D341Med (cell line): Measurements from ENCODE around the gene PLEKHA4.
A peak's percentile ranks its signal among the peaks of the same experiment; 100 is the strongest.

Source experiments
- DNase-seq: peaks from one replicate; pipeline ENCODE4 v3.0.0; 2012; ENCODE audit warnings: low spot score

PLEKHA4 gene

DNA sequence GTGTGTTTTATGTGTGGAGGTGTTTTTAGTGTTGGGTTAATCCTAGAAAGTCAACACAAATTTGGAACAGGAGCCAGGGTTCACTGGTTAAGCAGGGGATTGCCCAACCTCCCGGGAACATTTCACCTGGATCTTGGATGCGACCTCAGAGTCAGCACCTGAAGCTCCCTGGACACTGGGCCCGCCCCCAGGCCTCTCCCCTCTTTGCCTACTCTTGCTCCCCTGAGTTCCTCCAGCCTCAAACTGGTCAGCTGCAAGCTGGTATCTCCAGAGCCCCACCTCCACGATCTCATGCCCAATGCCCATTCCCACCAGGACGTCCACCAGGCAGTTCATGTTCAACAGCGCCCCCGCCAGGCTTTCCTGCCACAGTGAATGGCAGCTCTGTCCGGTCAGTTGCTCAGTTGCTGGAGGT lies 41.8 kb downstream of the PLEKHA4 start:
- no peak for DNase-seq

DNA sequence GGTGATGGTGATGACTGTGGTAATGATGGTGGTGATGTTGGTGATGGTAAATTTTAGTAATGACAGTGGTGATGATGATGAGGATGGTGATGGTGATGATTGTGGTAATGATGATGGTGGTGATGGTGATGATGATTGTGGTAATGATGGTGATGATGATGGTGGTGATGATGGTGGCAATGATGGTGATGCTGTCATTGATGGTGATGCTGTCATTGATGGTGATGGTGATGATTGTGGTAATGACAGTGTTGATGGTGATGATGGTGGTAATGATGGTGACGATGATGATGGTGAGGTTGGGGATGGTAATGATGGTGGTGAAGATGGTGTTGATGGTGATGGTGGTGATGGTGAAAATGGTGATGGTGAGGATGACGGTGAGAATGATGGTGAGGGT lies 45.9 kb downstream of the PLEKHA4 start:
- no peak for DNase-seq

DNA sequence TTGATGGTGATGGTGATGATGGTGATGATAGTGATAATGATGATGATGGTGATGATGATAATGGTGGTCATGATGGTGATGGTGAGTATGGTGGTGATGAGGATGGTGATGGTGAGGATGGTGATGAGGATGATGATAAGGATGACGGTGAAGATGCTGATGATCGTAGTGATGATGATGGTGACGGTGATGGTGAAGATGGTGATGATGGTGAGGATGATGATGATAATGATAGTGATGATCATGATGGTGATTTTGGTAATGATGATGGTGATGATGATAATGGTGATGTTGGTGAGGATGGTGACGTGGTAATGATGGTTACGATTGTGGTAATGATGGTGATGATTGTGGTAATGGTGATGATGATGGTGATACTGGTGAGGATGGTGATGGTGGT lies 46.8 kb downstream of the PLEKHA4 start:
- no peak for DNase-seq

DNA sequence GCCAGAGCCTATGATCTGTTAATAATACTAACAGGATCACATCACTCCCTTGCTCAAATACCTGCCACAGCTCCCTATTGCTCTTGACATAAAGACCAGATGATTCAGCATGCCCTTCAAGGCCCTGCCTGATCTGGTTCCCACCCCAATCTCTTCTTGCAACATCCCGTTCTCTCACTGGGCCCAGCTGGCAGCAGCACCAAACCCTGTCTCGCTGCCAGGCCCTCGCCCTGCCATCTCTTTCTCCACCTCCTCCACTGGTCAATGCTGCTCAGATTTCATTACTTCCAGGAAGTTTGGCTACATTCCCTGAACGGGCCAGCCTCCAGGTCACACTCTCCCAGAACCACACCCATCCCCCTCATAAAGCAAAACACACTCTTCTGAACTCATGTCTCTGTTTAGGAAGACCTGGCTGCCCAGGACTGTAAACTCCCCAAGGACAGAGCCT lies 49.0 kb downstream of the PLEKHA4 start:
- no peak for DNase-seq

DNA sequence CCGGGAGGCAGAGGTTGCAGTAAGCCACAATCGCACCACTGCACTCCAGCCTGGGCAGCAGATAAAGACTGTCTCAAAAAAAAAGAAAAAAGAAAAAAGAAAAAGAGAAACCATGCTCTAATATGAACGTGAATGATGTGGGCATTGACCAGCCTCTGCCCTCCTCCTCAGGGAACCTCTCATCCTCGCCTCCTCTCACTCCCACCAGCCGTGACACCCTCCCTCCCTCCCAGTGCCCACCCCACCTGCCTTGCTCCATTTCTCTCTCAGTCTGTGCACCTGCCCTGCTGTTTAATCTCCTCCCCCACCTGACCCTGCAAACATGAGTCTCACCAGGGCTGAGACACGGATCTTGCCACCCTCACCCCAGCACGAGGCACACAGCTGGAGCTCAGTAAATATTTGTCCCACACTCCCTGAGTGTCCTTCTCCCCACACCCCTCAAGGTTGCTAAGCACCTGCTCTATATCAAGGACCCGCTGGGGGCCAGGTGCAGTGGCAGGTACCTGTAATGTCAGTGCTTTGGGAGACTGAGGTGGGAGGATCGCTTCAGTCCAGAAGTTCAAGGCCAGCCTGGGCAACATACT lies 50.1 kb downstream of the PLEKHA4 start:
- no peak for DNase-seq

DNA sequence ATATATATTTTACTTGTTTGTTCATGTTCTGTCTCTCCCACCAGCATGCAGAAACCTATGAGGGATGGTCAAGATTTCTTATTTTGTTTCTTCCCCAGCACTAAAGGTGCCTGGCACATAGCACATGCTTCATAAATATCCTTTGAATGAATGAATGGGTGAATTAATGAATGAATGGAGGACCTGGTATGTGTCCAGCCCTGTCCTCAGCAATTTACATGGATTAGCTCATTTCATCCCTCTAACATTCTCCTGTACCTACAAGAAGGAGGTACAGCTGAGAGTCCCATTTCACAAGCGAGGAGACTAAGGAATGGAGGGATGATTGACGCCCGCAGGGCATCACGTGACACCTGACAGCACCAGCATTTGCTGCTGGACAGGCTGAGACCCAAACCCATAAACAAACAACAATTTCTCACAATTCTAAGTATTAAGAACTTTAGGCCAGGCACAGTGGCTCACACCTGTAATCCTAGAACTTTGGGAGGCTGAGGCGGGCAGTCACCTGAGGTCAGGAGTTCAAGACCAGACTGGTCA lies 50.8 kb downstream of the PLEKHA4 start:
- DNase-seq: no peak

DNA sequence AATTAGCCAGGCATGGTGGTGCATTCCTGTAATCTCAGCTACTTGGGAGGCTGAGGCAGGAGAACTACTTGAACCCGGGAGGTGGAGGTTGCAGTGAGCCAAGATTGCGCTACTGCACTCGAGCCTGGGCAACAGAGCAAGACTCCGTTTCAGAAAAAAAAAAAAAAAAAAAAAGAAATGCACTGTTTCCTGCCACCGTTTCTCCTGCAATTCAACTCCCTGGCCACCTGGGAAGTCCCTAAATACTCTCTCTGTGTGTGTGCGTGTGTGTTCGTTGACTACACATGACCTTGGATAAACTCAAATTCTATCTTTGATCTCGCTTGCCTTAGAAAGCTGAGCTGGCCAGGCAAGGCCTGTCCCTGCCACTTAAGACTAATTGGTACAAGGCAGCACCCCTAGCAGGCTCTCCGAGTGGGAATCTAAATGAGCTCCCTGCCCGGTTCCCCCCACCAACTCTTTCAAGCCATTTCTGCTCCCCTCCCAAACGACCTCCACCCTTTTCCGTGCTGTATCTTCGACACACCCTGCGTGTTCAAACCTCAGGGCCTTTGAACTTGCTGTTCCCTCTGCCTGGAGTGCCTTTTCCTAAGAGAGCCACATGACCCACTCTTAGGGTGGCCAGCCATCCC lies 52.4 kb downstream of the PLEKHA4 start:
- DNase-seq: no peak

DNA sequence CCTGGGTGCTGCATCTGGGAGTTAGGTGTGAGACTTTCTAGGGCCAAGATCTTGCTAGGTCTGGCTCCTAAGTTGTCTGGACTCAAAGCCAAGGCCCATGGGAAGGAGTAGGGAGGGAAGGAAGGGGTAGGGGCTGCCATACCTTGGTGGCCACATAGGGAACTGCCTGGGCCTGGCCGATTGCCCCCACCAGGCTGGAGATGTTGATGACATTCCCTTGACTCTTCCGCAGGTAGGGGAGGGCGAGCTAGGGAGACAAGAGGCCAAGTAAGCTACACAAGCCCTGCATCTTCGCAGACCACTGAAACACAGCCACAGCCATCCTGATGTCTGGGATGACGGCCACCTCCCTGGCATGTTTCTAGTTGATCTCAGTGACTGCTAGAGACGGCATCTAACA lies 53.5 kb downstream of the PLEKHA4 start:
- DNase-seq: no peak

DNA sequence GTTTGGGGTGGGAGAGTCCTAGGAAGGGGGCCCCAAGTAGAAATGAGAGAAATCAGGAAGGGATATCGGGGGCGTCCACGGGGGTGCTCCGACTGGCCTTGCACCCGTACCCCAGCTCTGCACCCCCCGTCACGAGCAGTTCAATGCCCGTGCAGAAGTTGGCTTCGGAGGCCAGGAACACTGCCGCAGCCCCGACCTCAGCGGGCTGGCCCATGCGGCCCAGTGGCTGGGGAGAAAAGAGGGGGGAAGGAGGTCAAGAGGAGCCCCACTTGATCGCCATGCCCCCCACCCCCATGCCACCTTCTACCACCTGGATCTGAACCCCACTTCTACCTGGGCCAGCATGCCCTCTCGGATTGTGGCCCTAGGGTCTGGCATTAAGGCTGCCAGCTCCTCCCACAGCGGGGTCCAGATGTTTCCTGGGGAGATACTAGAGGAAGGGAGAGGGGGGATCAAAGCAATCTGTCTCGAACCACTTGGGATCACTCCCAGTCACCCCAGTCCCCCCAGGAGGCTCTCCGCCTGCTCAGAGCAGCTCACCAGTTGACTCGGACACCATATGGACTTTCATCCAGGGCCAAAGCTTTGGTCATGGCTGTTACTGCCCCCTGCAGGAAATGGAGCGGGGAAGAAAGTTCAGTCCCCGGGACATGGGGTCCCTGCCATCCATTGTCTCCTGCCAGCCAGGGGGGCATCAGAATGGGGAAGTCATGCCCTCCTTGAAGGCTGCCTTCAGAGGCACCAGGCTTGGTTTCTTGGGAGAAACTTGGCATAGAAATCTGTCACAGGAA lies 55.1 kb downstream of the PLEKHA4 start:
- no peak for DNase-seq

DNA sequence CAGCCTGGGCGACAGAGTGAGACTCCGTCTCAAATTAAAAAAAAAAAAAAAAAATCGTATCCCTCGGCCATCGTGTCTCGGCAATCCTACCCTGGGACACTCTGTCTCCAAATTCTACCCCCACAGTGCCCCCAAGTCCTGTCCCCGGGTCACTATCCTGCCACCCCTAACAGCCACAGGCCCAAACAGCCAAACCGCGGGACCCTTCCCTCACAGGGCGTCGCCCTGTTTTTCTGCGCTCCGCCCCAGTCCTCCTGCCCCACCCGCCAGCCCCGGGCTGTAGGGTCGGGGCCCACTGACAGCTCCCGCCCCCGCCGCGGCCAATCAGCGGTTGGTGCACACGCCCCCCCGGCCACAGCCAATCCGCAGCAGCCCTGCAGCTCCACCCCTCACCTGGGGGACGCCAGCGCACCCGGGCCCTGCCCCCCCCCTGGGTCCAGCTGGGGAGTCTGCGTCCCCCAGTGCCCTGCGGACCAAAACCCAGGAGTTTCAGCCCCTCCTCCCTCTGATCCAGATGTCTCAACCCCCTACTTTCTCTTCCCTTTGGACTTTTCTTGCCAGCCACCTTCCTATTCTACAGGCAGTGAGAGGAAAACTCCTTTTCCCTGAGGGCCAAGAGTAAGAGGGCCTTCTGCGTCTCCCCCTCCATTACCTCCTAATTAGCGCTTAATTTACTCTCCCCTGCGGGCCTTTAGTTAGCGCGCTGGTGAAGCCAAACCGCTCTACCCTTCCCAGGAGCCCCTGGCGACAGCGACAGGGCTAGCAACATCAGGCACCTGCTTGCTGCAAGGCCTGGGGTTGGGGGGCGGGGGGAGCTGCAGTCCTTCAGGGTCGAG lies 56.1 kb downstream of the PLEKHA4 start:
- peak; percentile 98 for DNase-seq

DNA sequence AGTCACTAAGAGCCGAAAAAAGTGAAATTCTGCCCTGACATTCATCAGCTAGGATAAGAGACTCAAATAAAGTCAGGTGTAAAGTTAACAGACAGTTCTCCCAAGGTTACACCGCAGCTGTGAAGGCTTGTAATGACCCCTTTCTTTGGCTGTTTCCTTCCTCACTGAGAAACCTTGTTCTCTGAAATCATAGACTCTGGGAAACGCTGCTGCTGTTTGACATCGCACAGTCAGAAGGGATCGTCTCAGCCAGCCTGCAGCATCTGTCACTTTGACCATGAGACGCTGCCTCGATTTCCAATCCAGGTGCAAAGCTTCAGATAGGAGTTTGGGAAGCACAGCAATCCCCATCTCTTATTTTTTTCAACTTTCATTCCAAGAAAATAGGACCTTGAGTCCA lies 58.3 kb downstream of the PLEKHA4 start:
- no peak for DNase-seq

DNA sequence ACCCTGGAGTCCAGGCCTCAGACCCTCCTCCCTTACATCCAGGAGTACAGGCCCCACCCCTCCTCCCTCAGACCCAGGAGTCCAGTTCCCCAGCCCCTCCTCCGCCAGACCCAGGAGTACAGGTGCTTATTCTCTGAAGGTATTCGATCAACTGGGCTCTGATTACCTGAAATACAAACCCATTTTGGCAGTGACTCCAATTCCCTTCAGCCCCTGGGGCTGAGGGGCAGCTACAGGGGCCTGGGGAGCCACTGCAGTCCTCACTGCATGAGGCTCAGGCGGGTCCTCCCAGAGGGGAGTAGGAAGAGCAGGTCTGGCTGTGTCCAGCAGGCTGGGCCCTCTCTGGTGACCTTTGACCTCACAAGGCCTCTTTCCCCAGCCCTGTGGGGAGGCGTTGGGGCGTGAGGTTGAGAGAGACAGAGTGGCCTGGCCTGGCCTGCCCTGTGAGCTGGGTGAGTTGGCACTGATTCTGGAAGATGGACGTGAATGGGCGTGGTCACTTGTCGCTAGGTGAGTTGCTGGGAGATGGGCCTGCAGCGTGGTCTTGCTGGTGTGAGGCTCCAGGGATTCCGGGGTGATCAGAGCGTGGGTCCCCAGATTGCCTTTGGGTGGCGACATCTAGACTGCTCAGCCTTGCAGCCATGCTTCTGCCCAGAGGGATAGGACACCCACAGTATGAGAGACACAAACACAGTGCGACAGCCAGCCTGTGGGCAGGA lies 60.7 kb downstream of the PLEKHA4 start:
- DNase-seq: no peak

DNA sequence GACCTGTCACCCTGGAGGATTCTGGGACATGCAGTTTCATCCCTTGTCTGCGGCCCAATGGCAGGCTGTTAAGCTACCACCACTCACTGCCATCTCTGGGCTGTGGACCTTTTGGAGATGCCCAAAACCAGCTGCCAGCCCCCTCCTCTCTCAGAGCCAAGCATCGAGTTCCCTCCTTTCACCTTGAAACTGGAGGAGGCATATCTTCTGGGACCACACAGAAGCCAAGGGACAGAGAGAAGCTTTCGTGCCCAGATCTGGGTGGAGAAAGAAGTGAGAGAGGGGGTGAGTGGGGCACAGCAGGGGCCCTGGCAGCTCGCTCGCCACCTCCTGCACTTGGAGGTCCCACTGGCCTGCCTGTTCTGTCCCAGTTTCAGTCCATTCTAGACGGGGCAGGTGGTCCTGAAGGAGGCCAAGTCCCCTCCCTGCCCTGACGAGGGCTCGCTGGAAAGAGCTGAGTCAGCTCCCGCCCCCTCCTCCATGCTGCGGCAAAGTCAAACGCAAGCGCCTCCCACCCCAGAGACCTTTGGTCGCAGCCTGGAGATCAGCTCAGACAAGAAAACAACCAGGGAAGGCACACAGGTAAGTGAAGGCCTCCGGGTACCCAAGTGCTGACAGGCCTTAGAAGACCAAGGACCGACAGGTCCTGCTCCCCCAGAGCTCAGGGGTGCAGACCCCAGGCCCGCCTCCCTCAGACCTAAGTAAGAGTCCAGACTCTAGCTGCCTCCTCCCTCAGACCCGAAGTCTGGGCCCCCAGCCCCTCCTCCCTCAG lies 61.4 kb downstream of the PLEKHA4 start:
- peak; percentile 79 for DNase-seq

DNA sequence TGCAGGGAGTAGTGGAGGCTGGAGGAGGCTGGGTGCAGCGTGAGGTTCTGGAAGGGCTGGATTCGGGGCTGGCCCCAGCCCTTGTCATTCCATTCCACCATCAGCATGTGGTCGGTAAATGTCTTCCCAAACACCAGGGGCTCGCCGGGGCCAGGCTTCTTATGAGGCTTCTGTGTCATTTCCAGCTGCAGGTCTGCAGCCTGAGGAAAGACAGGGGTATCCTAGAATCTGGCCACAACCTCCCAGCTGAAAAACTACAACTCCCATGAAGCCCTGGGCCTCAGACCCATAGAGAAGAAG lies 61.9 kb downstream of the PLEKHA4 start:
- no peak for DNase-seq

DNA sequence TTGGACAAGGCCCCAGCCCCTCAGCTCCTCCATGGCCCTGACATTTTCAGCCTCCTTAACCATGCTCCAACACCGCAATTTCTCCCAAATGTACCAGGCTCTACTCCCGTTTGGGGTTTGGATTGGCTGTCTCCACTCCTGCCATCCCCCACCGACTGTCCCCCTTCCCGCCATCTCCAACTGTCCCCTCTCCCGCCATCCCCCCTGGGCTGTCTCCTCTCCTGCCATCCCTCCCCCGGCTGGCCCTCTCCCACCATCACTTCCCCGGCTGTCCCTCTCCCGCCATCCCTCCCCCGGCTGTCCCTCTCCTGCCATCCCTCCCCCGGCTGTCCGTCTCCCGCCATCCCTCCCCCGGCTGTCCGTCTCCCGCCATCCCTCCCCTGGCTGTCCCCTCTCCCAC lies 63.0 kb downstream of the PLEKHA4 start:
- no peak for DNase-seq

DNA sequence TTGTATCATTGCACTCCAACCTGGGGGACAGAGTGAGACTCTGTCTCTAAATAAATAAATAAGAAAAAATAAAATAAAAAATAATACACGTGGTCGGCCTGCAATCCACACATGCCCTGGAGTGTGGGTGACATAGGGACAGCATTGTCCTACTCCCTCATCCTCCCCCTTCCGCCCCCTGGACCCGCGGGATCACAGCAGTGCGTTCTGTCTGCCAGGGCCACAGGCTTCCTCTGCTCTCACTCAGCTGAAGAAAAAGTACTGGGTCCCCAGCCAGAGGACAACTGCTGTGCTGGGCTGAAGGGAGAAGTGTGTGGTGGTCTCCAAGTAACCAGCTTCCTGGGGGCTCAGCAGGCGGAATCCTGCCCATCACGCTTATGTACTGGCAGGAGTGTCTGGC lies 63.9 kb downstream of the PLEKHA4 start:
- DNase-seq: no peak

DNA sequence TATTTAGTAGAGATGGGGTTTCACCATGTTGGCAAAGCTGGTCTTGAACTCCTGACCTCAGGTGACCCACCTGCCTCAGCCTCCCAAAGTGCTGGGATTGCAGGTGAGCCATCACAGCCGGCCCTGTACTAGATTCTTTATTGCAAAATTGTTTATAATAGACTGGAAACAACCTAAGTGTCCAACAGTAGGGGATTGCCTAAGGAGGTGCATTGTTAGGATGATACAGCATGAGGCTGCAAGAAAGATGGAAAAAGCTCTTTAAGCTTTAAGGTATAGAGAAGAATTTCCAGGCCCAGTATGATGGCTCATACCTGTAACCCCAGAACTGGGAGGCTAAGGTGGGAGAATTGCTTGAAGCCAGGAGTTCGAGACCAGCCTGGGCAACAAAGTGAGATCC lies 65.8 kb downstream of the PLEKHA4 start:
- DNase-seq: no peak

DNA sequence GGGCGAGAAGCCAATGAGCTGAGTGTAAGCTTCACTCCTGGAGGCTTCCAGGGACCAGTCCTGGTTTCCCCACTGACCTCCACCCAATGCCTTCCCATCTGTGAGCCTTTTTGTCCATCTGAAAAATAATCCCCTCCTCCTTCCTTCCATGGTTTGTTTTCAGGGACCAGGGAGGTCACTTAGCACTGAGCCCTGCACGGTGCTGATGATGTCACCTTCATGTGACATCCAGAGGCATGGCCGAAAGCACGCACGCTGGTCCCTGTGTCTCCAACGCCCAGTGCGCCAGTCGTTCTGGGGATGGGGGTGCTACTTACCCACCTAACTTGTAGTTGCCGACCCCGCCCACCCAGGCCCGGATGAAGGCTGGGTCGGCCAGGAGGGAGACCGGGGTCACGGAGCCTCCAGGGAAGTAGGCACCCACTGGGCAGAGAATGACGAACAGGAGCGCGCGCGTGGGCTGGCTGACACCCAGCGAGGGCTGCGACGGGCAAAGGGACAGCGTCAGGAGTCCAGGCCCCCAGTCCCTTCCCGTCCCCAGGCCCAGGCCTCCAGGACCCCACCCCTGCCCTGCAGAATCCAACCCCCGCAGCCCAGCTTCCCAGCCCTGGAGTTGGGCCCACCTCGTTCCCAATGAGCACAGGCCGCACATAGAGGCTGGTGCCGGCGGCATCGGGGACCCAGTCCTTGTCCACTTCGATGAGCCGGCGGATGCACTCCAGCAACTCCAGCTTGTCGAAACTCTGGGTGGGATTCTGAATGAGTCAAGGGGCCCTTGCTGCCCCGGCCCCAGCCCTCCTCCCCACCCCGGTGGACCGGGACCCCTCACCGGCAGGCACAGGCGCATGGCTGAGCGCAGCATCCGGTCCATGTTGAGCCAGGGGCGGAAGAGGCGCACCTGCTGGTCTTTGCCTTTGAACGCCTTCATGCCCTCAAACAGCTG lies 68.8 kb downstream of the PLEKHA4 start:
- DNase-seq: no peak

DNA sequence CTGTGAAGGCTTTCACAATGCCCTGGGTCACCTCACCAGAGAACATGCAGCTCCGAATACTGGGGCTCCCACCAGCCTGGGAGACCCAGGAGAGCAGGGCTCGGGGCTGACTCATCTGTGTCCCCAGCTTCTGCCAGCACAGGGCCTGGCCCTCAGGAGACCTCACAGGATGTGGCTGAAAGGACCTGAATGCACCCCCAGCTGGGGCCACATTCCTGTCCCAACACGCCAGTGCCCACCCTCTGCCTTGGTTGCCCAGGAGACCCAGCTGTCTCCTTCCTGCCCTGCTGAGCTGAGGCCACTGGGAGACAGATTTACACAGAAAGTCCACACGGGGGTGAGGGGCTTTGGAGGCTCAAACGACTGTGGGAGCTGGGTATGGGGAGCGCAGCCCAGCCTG lies 69.5 kb downstream of the PLEKHA4 start:
- no peak for DNase-seq

DNA sequence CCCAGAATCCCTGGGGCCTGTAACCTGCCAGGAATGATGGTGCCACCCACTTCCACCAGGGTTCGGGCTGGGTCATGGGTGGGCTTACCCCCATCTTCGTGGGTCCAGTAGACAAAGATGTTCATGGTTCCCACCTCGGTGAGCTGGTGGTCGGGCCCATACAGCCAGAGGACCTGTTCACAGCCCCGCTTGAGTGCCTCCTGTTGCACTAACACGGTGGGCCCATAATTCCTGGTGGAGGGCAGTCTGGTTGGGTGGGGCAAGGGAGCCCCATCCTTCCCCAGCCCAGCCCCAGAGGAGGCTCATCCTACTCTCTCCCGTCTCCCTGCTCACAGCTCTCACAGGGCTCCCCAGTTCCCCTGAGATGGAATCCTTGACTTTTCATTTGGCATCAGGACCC lies 71.3 kb downstream of the PLEKHA4 start:
- DNase-seq: no peak
